ENCODE measurements around the gene MLEC. TPM values are rescaled to one million over a fixed set of nuclear protein-coding genes. Genes with fewer than 3 reads are reported as not detected.

MLEC gene
- total RNA-seq, 2 donors from 2014 or later = 116 to 124 TPM

- H3K27me3 ChIP-seq (replicated peaks; ENCODE audit: insufficient read depth) = no peaks in the 10 kb centered on the region
- H3K9me3 ChIP-seq = no peaks in the 10 kb centered on the region
- DNase-seq (ENCODE audit: low spot score) = no peak
- no peaks in the 10 kb centered on the region for H3K4me1 ChIP-seq (replicated peaks)
- H3K4me3 ChIP-seq = no peak overlapping the region
- WGBS = 83% methylated on average over 11 of the region's 11 CpGs
- TF ChIP-seq POLR2AphosphoS5 (IDR thresholded peaks at IDR 0.05) = no peak
- no peak for TF ChIP-seq CTCF (IDR thresholded peaks at IDR 0.05)
- H3K36me3 ChIP-seq = no peaks in the 10 kb centered on the region
- peak overlapping the region in 1 of 2 donors; percentile 54 for H3K27ac ChIP-seq
- intact Hi-C loops (cut with DNase I) = no loop called here
Observed at GRCh38 chr12:120653611-120654010, 33.3 kb upstream of the MLEC start.

DNA sequence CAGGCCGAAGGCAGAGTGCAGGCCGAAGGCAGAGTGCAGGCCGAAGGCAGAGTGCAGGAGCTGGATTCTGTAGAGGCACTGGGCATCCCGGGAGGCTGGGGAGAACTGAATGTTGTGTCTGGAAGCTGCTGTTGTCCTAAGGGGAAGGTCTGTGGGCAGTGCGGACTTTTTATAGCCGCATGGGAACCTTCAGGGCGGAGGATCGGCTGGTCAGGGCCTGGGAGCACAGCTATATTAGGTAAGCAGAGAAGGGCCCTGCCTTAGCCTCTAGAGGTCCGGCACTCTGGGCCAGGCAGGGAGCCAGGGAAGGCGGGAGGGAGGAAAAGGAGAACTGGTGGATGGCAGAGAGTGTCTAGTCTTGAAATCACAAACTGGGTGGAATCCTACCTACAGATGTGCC lies 32.3 kb upstream of the MLEC start:
- Histone ChIP-seq H3K4me3 (no peak overlapping the region), H3K27me3 (replicated peaks; ENCODE audit: insufficient read depth) (no peaks in the 10 kb centered on the region), H3K27ac (peak overlapping the region; percentile 50 to 54), H3K36me3 (no peaks in the 10 kb centered on the region), H3K9me3 (no peaks in the 10 kb centered on the region), H3K4me1 (replicated peaks) (no peaks in the 10 kb centered on the region)
- WGBS = 65% methylated on average over 10 of the region's 10 CpGs
- no peak for DNase-seq (ENCODE audit: low spot score)
- no peak for TF ChIP-seq POLR2A (IDR thresholded peaks at IDR 0.05)
- no peak for TF ChIP-seq CTCF (IDR thresholded peaks at IDR 0.05)
- TF ChIP-seq POLR2AphosphoS5 (IDR thresholded peaks at IDR 0.05) = peak; percentile 35
- intact Hi-C loops (cut with DNase I) = no loop called here

- intact Hi-C loops (cut with DNase I) = no loop called here
Observed at GRCh38 chr12:120656008-120656407, 30.9 kb upstream of the MLEC start.

DNA sequence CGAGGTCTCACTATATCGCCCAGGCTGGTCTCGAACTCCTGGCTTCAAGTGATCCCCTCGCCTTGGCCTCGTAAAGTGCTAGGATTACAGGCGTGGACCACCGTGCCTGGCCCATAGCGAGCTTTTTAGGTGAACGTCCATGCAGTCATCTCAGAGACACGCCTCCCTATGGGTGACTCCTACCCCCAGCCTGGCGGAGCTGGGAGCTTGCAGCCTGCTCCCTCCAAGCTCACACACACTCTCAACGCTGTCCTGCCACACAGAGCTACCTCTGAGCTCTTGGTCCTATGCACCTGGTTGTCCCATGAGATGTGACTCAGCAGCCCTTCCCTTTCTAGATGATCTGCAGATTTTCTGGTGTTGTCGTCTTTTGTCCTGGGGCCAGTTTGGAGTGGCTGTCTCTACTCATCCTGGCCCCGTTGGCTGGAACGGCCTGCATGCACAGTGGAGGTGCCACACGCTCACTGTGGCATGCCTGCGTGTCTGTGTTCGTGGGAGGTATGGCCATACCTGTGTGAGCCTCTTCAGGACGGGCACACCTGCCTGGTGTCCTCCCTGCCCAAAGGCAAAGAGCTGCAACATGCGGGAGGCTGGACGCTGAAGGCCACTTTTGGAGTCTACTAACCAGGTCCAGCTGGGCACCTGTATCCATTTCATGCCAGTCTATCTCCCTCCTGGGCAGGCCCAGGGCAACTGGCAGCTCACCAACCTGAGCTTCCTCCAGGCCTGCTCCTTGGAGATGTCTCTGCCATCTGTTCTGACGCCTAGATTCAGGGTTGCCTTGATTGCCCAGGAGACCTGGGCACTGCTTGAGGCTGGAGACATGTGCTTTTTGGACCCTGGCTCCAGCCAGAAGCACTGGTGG lies 28.4 kb upstream of the MLEC start:
- intact Hi-C loops (cut with DNase I) = no loop called here
- H3K4me1 ChIP-seq (replicated peaks) = no peaks in the 10 kb centered on the region
- no peak overlapping the region for H3K27ac ChIP-seq
- TF ChIP-seq POLR2A (IDR thresholded peaks at IDR 0.05) = no peak
- TF ChIP-seq CTCF (IDR thresholded peaks at IDR 0.05) = no peak
- no peak for TF ChIP-seq POLR2AphosphoS5 (IDR thresholded peaks at IDR 0.05)
- H3K9me3 ChIP-seq = no peaks in the 10 kb centered on the region
- H3K36me3 ChIP-seq = no peaks in the 10 kb centered on the region
- WGBS = 85% methylated on average over 22 of the region's 22 CpGs
- no peak for DNase-seq (ENCODE audit: low spot score)
- no peaks in the 10 kb centered on the region for H3K27me3 ChIP-seq (replicated peaks; ENCODE audit: insufficient read depth)
- H3K4me3 ChIP-seq = no peak overlapping the region

More at GRCh38 chr12:120656008-120656407, 30.9 kb upstream of the MLEC start:
- H3K36me3 ChIP-seq = no peaks in the 10 kb centered on the region
- DNase-seq (ENCODE audit: low spot score) = no peak
- no peaks in the 10 kb centered on the region for H3K27me3 ChIP-seq (replicated peaks; ENCODE audit: insufficient read depth)
- H3K27ac ChIP-seq = no peak overlapping the region
- TF ChIP-seq CTCF (IDR thresholded peaks at IDR 0.05) = no peak
- TF ChIP-seq POLR2A (IDR thresholded peaks at IDR 0.05) = no peak
- TF ChIP-seq POLR2AphosphoS5 (IDR thresholded peaks at IDR 0.05) = no peak
- H3K4me3 ChIP-seq = no peak overlapping the region
- no peaks in the 10 kb centered on the region for H3K4me1 ChIP-seq (replicated peaks)
- WGBS = 98% methylated on average over 14 of the region's 14 CpGs
- H3K9me3 ChIP-seq = no peaks in the 10 kb centered on the region

DNA sequence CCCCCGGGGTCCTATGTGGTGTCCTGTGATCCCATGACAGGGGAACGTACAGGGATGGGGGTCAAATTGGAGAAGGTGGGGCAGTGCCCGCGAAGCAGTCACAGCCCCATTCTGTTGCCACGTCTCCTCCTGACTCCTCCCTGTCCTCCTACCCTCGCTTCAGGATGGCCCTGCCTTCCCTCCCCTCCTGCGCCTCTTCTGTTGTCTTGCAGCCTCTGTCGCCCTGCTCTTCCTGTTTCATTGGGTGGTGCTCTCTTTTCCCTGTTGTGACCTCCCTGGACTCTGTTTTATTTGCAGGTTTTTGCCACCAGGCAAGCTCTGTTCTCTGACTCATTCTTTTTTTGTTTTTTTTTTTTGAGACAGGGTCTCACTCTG lies 27.8 kb upstream of the MLEC start:
- TF ChIP-seq POLR2AphosphoS5 (IDR thresholded peaks at IDR 0.05) = no peak
- intact Hi-C loops (cut with DNase I) = no loop called here
- DNase-seq (ENCODE audit: low spot score) = no peak

More for the DNA sequence above, 27.8 kb upstream of the MLEC start:
- no peaks in the 10 kb centered on the region for H3K27me3 ChIP-seq (replicated peaks; ENCODE audit: insufficient read depth)
- 79% methylated on average over 8 of the region's 8 CpGs for WGBS
- H3K9me3 ChIP-seq = no peaks in the 10 kb centered on the region
- H3K4me1 ChIP-seq (replicated peaks) = no peaks in the 10 kb centered on the region
- H3K4me3 ChIP-seq = no peak overlapping the region
- no peak overlapping the region for H3K27ac ChIP-seq
- no peaks in the 10 kb centered on the region for H3K36me3 ChIP-seq

Measured in prostate gland (tissue), 2 donors.